T-helper 2 cell treated with Interferon-gamma antibody and Interleukin-4, amounts not matched to agents 5 μg/mL and 100 μg/mL, for 36 hours (primary cell): Measurements from ENCODE around the gene BRAF.

Experiments
- DNase-seq: peaks from one replicate; pipeline ENCODE4 v3.0.0; 2021; ENCODE audit warnings: low spot score
- H3K27ac Mint-ChIP-seq: one replicate; pipeline ENCODE4 v1.8.0; 2021; ENCODE audit warnings: mild to moderate bottlenecking, mixed read lengths
- H3K27me3 Mint-ChIP-seq: one replicate; pipeline ENCODE4 v1.8.0; 2021; ENCODE audit warnings: low read depth, mixed read lengths
- H3K36me3 Mint-ChIP-seq: one replicate; pipeline ENCODE4 v1.8.0; 2021; ENCODE audit warnings: low read depth, mixed read lengths
- H3K4me1 Mint-ChIP-seq: one replicate; pipeline ENCODE4 v1.8.0; 2021; ENCODE audit warnings: low read depth, mixed read lengths
- H3K4me3 Mint-ChIP-seq: one replicate; pipeline ENCODE4 v1.8.0; 2022; ENCODE audit warnings: mild to moderate bottlenecking, moderate library complexity, mixed read lengths
- H3K9me3 Mint-ChIP-seq: one replicate; pipeline ENCODE4 v1.8.0; 2021; ENCODE audit warnings: mixed read lengths

The BRAF gene

DNA sequence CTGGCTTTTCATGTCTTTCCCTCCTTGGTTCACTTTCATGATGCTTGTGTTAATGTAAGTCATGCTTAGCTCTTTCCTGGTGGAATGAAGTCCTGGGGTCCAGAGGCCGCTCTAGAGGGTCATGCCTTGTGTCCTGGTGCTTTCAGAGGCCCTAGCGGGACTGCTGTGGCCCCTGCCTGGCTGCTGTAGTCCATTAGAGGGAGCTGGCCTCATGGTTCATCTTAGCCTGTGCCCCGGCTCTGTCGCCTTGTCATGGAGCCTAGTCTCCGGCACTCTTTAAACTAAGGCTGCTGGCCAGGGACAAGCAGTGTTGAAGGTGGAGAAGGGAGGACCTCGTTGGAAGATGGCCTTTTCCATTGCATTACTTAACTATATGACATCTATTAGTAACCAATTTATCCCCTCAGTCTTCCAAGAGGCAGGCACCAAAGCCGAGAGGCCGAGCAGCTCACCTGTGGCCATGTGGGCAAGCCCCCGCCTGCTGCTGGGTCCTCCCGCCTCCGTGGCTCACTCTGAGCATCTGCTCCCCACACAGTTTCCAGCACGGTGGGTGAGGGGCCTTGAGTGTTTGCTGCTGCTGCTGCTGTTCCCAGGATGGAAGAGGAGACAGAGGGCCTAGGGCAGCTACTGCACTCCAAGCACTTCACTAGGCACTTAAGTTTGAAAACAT lies 233.2 kb downstream of the BRAF start:
- no peak for DNase-seq
- H3K4me3 Mint-ChIP-seq, result no peak overlapping the region
- H3K4me1 Mint-ChIP-seq, result peaks cover 10% of the 10 kb centered on the region
- no peaks in the 10 kb centered on the region for H3K27me3 Mint-ChIP-seq
- peaks cover 10% of the 10 kb centered on the region for H3K36me3 Mint-ChIP-seq
- no peaks in the 10 kb centered on the region for H3K9me3 Mint-ChIP-seq
- no peak overlapping the region for H3K27ac Mint-ChIP-seq

- DNase-seq, result no peak
- Mint-ChIP-seq H3K4me3 (no peak overlapping the region), H3K9me3 (no peaks in the 10 kb centered on the region), H3K27me3 (no peaks in the 10 kb centered on the region), H3K4me1 (peaks cover 2% of the 10 kb centered on the region), H3K36me3 (peaks cover 13% of the 10 kb centered on the region), H3K27ac (no peak overlapping the region)
Measured at GRCh38 chr7:140689199-140690152, 235.3 kb downstream of the BRAF start.

GRCh38 chr7:140688341-140688740 lies 236.4 kb downstream of the BRAF start:
- no peak for DNase-seq
- Mint-ChIP-seq H3K27me3 (no peaks in the 10 kb centered on the region), H3K4me3 (no peak overlapping the region), H3K4me1 (peaks cover 2% of the 10 kb centered on the region), H3K9me3 (no peaks in the 10 kb centered on the region), H3K27ac (no peak overlapping the region), H3K36me3 (peaks cover 20% of the 10 kb centered on the region)

DNA sequence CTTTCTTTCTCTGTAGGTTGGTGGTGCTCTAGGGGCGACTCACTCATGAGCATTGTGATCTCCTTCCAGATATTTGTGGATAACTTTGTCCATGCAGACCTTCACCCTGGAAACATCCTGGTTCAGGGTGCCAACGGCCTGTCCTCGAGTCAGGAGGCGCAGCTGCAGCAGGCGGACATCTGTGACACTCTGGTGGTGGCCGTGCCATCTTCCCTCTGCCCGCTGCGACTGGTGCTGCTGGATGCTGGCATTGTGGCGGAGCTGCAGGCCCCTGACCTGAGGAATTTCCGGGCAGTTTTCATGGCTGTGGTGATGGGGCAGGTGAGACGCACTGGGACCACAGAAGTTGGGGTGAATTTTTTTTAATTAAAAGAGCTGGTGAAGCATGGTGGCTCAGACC lies 237.8 kb downstream of the BRAF start:
- no peak for DNase-seq
- H3K4me3 Mint-ChIP-seq, result no peak overlapping the region
- H3K9me3 Mint-ChIP-seq, result no peaks in the 10 kb centered on the region
- peaks cover under 1% of the 10 kb centered on the region for H3K4me1 Mint-ChIP-seq
- peaks cover 20% of the 10 kb centered on the region for H3K36me3 Mint-ChIP-seq
- no peaks in the 10 kb centered on the region for H3K27me3 Mint-ChIP-seq
- no peak overlapping the region for H3K27ac Mint-ChIP-seq

- peaks cover 26% of the 10 kb centered on the region for H3K36me3 Mint-ChIP-seq
- no peaks in the 10 kb centered on the region for H3K9me3 Mint-ChIP-seq
- no peak overlapping the region for H3K4me3 Mint-ChIP-seq
- H3K27me3 Mint-ChIP-seq, result no peaks in the 10 kb centered on the region
- no peak overlapping the region for H3K27ac Mint-ChIP-seq
- no peaks in the 10 kb centered on the region for H3K4me1 Mint-ChIP-seq
- no peak for DNase-seq
Measured at GRCh38 chr7:140685407-140686087, 239.2 kb downstream of the BRAF start.

DNA sequence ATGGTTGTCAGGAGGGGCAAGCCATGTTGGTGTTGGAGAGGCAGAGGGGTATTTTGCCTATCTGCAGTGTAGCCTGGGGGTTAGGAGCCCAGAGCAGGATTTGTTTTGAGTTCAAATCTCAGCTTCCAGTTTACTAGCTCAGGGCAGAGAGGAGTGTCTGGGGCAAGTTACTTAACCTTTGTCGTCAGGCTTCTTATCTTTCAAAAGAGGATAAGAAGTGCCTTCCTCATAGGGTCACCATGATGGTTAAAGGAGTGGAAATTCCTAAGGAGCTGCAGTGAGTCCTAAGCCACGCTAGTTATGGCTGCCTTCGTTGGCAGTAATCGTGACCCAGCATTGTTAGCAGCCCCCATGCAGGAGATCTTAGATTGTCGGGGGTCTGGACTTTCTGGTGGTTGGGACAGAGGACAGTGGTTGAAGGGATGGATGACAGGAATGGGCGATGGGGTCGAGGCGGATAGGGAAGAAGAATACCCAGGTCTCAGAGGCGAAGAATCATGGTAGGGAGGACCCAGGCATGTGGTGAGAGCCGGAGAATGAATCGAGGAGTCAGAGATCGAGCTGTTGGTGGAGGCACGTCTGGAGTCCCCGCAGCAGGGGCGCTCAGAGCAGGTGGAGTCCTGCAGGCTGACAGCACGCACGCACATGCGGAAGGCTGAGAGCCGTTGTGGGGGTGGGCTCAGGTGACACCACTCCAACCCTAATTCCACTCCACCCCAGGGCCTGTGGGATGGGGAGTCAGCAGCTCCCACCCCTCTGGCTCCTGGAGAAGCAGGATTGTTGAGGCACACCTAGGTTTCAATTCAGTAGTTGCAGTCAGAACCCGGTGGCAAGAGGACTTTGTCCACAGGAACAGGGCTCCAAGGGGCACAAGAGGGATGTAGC lies 240.4 kb downstream of the BRAF start:
- Mint-ChIP-seq H3K4me1 (no peaks in the 10 kb centered on the region), H3K27me3 (no peaks in the 10 kb centered on the region), H3K9me3 (no peaks in the 10 kb centered on the region), H3K4me3 (no peak overlapping the region), H3K36me3 (peaks cover 32% of the 10 kb centered on the region), H3K27ac (no peak overlapping the region)
- DNase-seq, result no peak

- H3K4me3 Mint-ChIP-seq, result no peak overlapping the region
- H3K27me3 Mint-ChIP-seq, result no peaks in the 10 kb centered on the region
- no peak for DNase-seq
- H3K36me3 Mint-ChIP-seq, result peaks cover 35% of the 10 kb centered on the region
- no peaks in the 10 kb centered on the region for H3K4me1 Mint-ChIP-seq
- H3K9me3 Mint-ChIP-seq, result no peaks in the 10 kb centered on the region
- H3K27ac Mint-ChIP-seq, result no peak overlapping the region
Measured at GRCh38 chr7:140683657-140684056, 241.1 kb downstream of the BRAF start.

GRCh38 chr7:140681766-140682165 lies 243.0 kb downstream of the BRAF start:
- H3K9me3 Mint-ChIP-seq, result no peaks in the 10 kb centered on the region
- peaks cover 2% of the 10 kb centered on the region for H3K4me1 Mint-ChIP-seq
- H3K27ac Mint-ChIP-seq, result no peak overlapping the region
- DNase-seq, result no peak
- no peak overlapping the region for H3K4me3 Mint-ChIP-seq
- no peaks in the 10 kb centered on the region for H3K27me3 Mint-ChIP-seq
- H3K36me3 Mint-ChIP-seq, result peaks cover 43% of the 10 kb centered on the region

GRCh38 chr7:140680886-140681285 lies 243.8 kb downstream of the BRAF start:
- Mint-ChIP-seq H3K27ac (no peak overlapping the region), H3K9me3 (no peaks in the 10 kb centered on the region), H3K4me3 (no peak overlapping the region), H3K36me3 (peaks cover 48% of the 10 kb centered on the region), H3K4me1 (peaks cover 7% of the 10 kb centered on the region), H3K27me3 (no peaks in the 10 kb centered on the region)
- DNase-seq, result no peak

GRCh38 chr7:140679186-140679585 lies 245.5 kb downstream of the BRAF start:
- Mint-ChIP-seq H3K27ac (no peak overlapping the region), H3K36me3 (peaks cover 46% of the 10 kb centered on the region), H3K27me3 (no peaks in the 10 kb centered on the region), H3K9me3 (no peaks in the 10 kb centered on the region), H3K4me3 (no peak overlapping the region), H3K4me1 (peaks cover 18% of the 10 kb centered on the region)
- no peak for DNase-seq

GRCh38 chr7:140678816-140679130 lies 246.0 kb downstream of the BRAF start:
- Mint-ChIP-seq H3K4me1 (peaks cover 22% of the 10 kb centered on the region), H3K27ac (no peak overlapping the region), H3K36me3 (peaks cover 41% of the 10 kb centered on the region), H3K27me3 (no peaks in the 10 kb centered on the region), H3K9me3 (no peaks in the 10 kb centered on the region), H3K4me3 (no peak overlapping the region)
- no peak for DNase-seq

GRCh38 chr7:140678081-140678815 lies 246.5 kb downstream of the BRAF start:
- Mint-ChIP-seq H3K27me3 (no peaks in the 10 kb centered on the region), H3K4me1 (peaks cover 25% of the 10 kb centered on the region), H3K9me3 (no peaks in the 10 kb centered on the region), H3K36me3 (peaks cover 41% of the 10 kb centered on the region), H3K4me3 (no peak overlapping the region), H3K27ac (no peak overlapping the region)
- DNase-seq, result no peak

- no peak overlapping the region for H3K4me3 Mint-ChIP-seq
- peaks cover 25% of the 10 kb centered on the region for H3K4me1 Mint-ChIP-seq
- H3K27me3 Mint-ChIP-seq, result no peaks in the 10 kb centered on the region
- no peak overlapping the region for H3K27ac Mint-ChIP-seq
- H3K36me3 Mint-ChIP-seq, result peaks cover 41% of the 10 kb centered on the region
- DNase-seq, result no peak
- H3K9me3 Mint-ChIP-seq, result no peaks in the 10 kb centered on the region
Measured at GRCh38 chr7:140677496-140677895, 247.2 kb downstream of the BRAF start.
